Thymus (tissue), 11 donors: ENCODE data around the gene BORCS5. TPM values are rescaled to one million over a fixed set of nuclear protein-coding genes. Genes with fewer than 3 reads are reported as not detected.
A peak's percentile ranks its signal among the peaks of the same experiment; 100 is the strongest.

Source experiments
- DNase-seq, 9 donors: peaks; one replicate each; pipeline ENCODE4 v3.0.0-alpha.2; 2013; ENCODE audit warnings: low spot score in 9 of 9, low read depth in 6 of 9, missing footprints in 1 of 9
- H3K27ac ChIP-seq, 2 donors: one replicate each; pipeline ENCODE4 v1.5.1; 2013; ENCODE audit warnings: control low read depth in 1 of 2, low read depth in 1 of 2, low read length in 1 of 2, mild to moderate bottlenecking in 1 of 2, moderate library complexity in 1 of 2
- H3K27me3 ChIP-seq, 2 donors: one replicate each; pipeline ENCODE4 v1.5.1; 2013; ENCODE audit warnings: low read length in 1 of 2; ENCODE audit not compliant: control insufficient read depth in 2 of 2, insufficient read depth in 1 of 2
- H3K36me3 ChIP-seq, 2 donors: one replicate each; pipeline ENCODE4 v1.5.1; 2013; ENCODE audit warnings: low read length in 1 of 2, mild to moderate bottlenecking in 1 of 2, moderate library complexity in 1 of 2; ENCODE audit not compliant: control insufficient read depth in 2 of 2, insufficient read depth in 2 of 2
- H3K4me1 ChIP-seq, 2 donors: one replicate each; pipeline ENCODE4 v1.5.1; 2013; ENCODE audit warnings: low read length in 2 of 2; ENCODE audit not compliant: control insufficient read depth in 2 of 2, insufficient read depth in 2 of 2
- H3K4me3 ChIP-seq, 2 donors: one replicate each; pipeline ENCODE4 v1.5.1; 2013; ENCODE audit warnings: low read length in 2 of 2, control low read depth in 1 of 2, mild to moderate bottlenecking in 1 of 2
- H3K9me3 ChIP-seq, 2 donors: one replicate each; pipeline ENCODE4 v1.5.1; 2013; ENCODE audit warnings: low read length in 1 of 2, mild to moderate bottlenecking in 1 of 2; ENCODE audit not compliant: control insufficient read depth in 2 of 2, insufficient read depth in 1 of 2
- WGBS: extraction: QIAGEN DNeasy Blood & Tissue Kit; methylation state at CpG from one replicate; pipeline ENCODE4 v1.1.7; 2013; 5-methylcytosine and 5-hydroxymethylcytosine counted together
- polyA plus RNA-seq: library from polyadenylated mRNA; stranded (reverse); fragments of 200-250 nt; gene quantifications from one replicate; pipeline ENCODE4 v1.2.3, GENCODE V29; 2013
- total RNA-seq: library from RNA; stranded (reverse); fragments of 120-200 nt; gene quantifications from one replicate; pipeline ENCODE4 v1.2.4, GENCODE V29; 2013
- donor health status: healthy.

BORCS5 gene
- total and polyA plus RNA-seq, 2 donors, result 6.0 to 7.0 TPM

GRCh38 chr12:12428961-12429657 lies 72.2 kb downstream of the BORCS5 start:
- Histone ChIP-seq H3K27me3 (no peaks in the 10 kb centered on the region), H3K4me1 (peaks cover 15% of the 10 kb centered on the region in 2 donors), H3K36me3 (no peaks in the 10 kb centered on the region), H3K9me3 (no peaks in the 10 kb centered on the region), H3K4me3 (no peak overlapping the region), H3K27ac (no peak overlapping the region)
- DNase-seq, result no peak
- WGBS, result over 99% methylated on average over 7 of the region's 7 CpGs

GRCh38 chr12:12432364-12432763 lies 75.5 kb downstream of the BORCS5 start:
- DNase-seq, result no peak
- no peaks in the 10 kb centered on the region for H3K9me3 ChIP-seq
- no peaks in the 10 kb centered on the region for H3K27me3 ChIP-seq
- H3K4me3 ChIP-seq, result no peak overlapping the region
- H3K4me1 ChIP-seq, result peaks cover 17% of the 10 kb centered on the region in 2 donors
- H3K27ac ChIP-seq, result no peak overlapping the region
- peaks cover 2 to 3% of the 10 kb centered on the region in 2 donors for H3K36me3 ChIP-seq

GRCh38 chr12:12433203-12433731 lies 76.4 kb downstream of the BORCS5 start:
- 95% methylated on average over 4 of the region's 4 CpGs for WGBS
- Histone ChIP-seq H3K36me3 (peaks cover 2 to 3% of the 10 kb centered on the region in 2 donors), H3K9me3 (no peaks in the 10 kb centered on the region), H3K27ac (no peak overlapping the region), H3K4me1 (peaks cover 19 to 23% of the 10 kb centered on the region in 2 donors), H3K27me3 (no peaks in the 10 kb centered on the region), H3K4me3 (no peak overlapping the region)
- no peak for DNase-seq

GRCh38 chr12:12436831-12437345 lies 80.0 kb downstream of the BORCS5 start:
- Histone ChIP-seq H3K4me3 (no peak overlapping the region), H3K27me3 (no peaks in the 10 kb centered on the region), H3K36me3 (peaks cover 2 to 3% of the 10 kb centered on the region in 2 donors), H3K9me3 (no peaks in the 10 kb centered on the region), H3K27ac (no peak overlapping the region), H3K4me1 (peaks cover 32 to 38% of the 10 kb centered on the region in 2 donors)
- WGBS, result over 99% methylated on average over 2 of the region's 2 CpGs
- no peak for DNase-seq

- Histone ChIP-seq H3K36me3 (peaks cover 2 to 3% of the 10 kb centered on the region in 2 donors), H3K9me3 (no peaks in the 10 kb centered on the region), H3K4me1 (peaks cover 44 to 52% of the 10 kb centered on the region in 2 donors), H3K27ac (peak overlapping the region in 1 of 2 donors; percentile 98), H3K4me3 (no peak overlapping the region), H3K27me3 (no peaks in the 10 kb centered on the region)
- WGBS, result 91% methylated on average over 6 of the region's 6 CpGs
- no peak for DNase-seq
Observed at GRCh38 chr12:12439636-12440035, 82.8 kb downstream of the BORCS5 start.

GRCh38 chr12:12440784-12441428 lies 84.0 kb downstream of the BORCS5 start:
- Histone ChIP-seq H3K4me3 (no peak overlapping the region), H3K36me3 (peaks cover under 1 to 3% of the 10 kb centered on the region in 2 donors), H3K9me3 (no peaks in the 10 kb centered on the region), H3K27ac (peak overlapping the region; percentile 98), H3K27me3 (no peaks in the 10 kb centered on the region), H3K4me1 (peaks cover 44 to 63% of the 10 kb centered on the region in 2 donors)
- 77% methylated on average over 4 of the region's 4 CpGs for WGBS
- peak in 1 of 9 donors; percentile 64 for DNase-seq

GRCh38 chr12:12441429-12441807 lies 84.5 kb downstream of the BORCS5 start:
- Histone ChIP-seq H3K27ac (peak overlapping the region; percentile 98), H3K27me3 (no peaks in the 10 kb centered on the region), H3K36me3 (peaks cover 0 to 1% of the 10 kb centered on the region in 2 donors), H3K9me3 (no peaks in the 10 kb centered on the region), H3K4me3 (peak overlapping the region in 1 of 2 donors; percentile 6), H3K4me1 (peaks cover 46 to 64% of the 10 kb centered on the region in 2 donors)
- 97% methylated on average over 2 of the region's 2 CpGs for WGBS
- DNase-seq, result no peak

GRCh38 chr12:12441843-12442461 lies 85.1 kb downstream of the BORCS5 start:
- DNase-seq, result peak in 8 of 9 donors; percentile 62 to 92 (median 80)
- Histone ChIP-seq H3K27ac (peak overlapping the region; percentile 98), H3K27me3 (no peaks in the 10 kb centered on the region), H3K4me3 (peak overlapping the region in 1 of 2 donors; percentile 6), H3K4me1 (peaks cover 48 to 68% of the 10 kb centered on the region in 2 donors), H3K36me3 (no peaks in the 10 kb centered on the region), H3K9me3 (no peaks in the 10 kb centered on the region)
- 14% methylated on average over 4 of the region's 4 CpGs for WGBS
